SHP77 (cell line): ENCODE measurements around the gene CCDC124.

ENCODE experiments used
- DNase-seq, 2 experiments: peaks; one replicate each; lab custom pipeline; 2025; lab: John Stamatoyannopoulos, UW

Gene CCDC124

DNA sequence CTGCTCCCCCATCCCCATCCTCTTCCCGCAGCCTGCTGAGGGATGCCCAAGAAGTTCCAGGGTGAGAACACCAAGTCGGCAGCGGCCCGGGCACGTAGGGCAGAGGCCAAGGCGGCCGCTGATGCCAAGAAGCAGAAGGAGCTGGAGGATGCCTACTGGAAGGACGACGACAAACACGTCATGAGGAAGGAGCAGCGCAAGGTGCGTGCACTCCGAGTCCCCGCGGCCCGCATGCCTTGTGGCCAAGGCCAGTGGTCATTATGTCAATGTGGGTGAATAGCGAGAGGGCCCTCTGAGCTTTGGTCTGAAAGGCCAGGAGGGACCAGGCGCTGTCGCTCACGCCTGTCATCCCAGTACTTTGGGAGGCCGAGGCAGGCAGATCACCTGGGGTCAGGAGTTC lies 3.6 kb downstream of the CCDC124 start:
- no peak for DNase-seq

DNA sequence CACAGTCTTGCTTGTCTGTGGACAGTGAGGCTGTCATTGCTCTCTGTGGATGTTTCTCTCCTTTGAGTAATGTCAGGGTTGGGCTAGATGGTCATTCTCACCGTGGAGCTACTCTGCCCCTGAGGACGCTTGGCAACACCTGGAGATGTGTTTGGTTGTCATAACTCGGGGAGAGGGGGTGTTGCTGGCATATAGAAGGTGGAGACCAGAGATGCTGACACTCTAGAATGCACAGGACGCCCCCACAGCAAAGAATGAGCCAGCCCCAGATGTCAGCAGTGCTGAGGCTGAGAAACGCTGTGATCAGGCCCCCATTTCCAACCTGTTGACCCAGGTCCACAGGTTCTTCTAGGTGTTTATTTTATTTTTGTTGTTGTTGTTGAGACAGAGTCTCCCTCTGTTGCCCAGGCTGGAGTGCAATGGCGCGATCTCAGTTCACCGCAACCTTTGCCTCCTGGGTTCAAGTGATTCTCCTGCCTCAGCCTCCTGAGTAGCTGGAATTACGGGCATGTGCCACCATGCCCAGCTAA lies 4.6 kb downstream of the CCDC124 start:
- no peak for DNase-seq

DNA sequence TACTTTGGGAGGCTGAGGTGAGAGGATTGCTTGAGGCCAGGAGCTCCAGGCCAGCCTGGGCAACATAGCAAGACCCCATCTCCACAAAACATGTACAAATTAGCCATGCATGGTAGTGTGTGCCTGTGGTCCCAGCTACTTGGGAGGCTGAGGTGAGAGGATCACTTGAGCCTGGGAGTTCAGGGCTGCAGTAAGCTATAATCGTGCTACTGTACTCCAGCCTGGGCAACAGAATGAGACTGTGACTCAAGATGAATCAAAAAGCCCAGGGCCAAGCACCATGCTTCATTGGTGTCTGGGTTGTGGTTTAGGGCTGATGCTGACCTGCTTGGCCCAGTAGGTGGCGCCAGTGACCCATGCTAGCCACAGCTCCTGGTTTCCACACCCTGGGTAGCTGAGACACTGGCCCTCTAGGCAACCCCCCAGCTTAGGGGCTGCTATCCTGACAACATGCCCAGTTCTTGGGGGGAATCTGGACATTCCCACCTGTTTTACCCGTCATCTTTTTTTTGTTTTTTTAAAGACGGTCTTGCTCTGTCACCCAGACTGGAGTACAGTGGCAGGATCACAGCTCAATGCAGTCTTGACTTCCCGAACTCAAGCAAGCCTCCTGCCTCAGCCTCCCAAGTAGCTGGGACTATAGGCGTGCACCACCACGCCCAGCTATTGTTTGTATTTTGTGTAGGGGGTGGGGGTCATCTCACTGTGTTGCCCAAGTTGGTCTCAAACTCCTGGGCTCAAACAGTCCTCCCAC lies 5.5 kb downstream of the CCDC124 start:
- DNase-seq = peak; percentile 47 to 58

GRCh38 chr19:17942181-17942580 lies 9.4 kb downstream of the CCDC124 start:
- DNase-seq = no peak

GRCh38 chr19:17942582-17943273 lies 9.9 kb downstream of the CCDC124 start:
- DNase-seq = no peak

GRCh38 chr19:17943274-17944221 lies 10.7 kb downstream of the CCDC124 start:
- no peak for DNase-seq

- DNase-seq = no peak
Measured at GRCh38 chr19:17944301-17944700, 11.5 kb downstream of the CCDC124 start.

GRCh38 chr19:17946965-17947784 lies 14.4 kb downstream of the CCDC124 start:
- DNase-seq = peak in 1 of 2 experiments; percentile 27

GRCh38 chr19:17947815-17948513 lies 15.1 kb downstream of the CCDC124 start:
- peak; percentile 88 to 96 for DNase-seq

DNA sequence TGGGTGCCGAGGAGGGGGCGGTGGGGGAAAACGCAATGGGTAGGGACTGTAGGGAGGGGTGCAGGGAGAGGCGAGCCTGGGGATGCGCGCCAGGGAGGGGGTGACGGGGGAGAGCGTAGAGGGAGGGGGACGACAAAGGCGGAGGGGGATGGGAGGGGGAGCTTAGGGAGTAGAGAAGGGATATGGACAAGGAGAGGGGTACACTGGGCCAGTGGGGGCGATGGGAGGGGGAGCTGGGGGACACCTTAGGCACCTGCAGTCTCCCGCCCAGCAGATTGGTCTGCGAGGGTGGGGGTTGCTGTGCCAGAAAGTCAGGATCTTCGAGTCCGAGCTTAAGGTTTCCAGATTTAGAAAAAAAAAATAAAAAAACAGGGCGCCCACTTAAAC lies 15.7 kb downstream of the CCDC124 start:
- DNase-seq = peak in 1 of 2 experiments; percentile 25

GRCh38 chr19:17948931-17949930 lies 16.4 kb downstream of the CCDC124 start:
- DNase-seq = no peak

DNA sequence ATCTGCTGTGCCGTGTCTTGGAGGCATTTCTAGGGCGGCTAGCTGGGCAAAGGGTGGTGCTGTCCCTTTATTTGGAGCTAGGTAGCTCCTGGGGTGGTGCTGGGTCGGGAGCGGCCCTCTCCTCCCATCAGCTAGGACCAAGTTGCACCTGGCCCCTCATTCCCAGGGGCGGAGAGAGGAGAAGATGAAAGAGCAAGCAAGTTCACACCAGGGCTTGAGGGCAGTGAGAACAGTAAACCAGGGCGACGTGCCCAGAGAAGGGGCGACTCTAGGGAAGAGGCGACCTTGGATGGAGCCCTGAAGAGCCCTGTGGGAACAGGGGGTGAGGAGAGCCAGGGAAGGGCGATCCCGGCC lies 17.1 kb downstream of the CCDC124 start:
- no peak for DNase-seq

DNA sequence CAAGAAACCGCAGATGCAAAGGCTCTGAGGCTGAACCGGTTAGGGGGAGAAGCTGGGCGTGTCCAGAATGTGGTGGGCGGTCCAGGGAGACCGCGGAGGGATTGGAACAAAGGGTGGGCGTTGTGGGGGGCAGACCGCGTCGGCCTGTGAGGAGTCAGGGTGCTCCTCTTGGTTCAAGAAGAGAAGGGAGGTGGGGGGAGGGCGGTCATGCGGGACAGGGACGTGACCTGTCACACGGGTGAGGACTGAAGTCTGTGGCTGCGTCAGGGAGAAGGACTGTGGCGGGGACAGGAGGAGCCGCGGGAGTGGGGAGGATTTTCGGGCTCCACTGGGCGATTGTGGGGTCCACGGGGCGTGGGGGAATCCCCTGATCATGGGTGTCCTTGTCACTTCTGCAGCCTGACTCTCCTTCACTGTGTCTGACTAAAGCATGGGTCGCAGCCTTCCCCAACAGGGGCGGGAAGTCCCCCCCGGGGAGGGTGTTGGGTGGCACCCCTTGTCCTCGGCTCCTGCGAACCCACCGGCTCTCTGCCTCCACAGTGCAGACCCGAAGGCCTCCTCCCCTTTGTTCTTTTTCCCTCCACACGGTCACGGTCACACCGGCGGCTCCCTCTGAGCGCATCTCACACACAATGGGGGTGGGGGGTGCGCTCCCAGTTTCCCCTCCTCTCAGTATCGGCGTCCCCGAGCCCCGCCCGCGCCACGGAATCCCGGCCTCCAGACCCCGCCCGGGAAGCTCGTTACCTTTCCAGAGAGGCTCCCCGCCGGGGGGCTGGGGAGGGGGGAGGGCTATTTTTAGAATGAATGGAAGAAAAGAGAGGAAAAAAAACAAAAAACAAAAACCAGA lies 17.7 kb downstream of the CCDC124 start:
- DNase-seq = no peak

GRCh38 chr19:17951157-17951989 lies 18.6 kb downstream of the CCDC124 start:
- DNase-seq = no peak

DNA sequence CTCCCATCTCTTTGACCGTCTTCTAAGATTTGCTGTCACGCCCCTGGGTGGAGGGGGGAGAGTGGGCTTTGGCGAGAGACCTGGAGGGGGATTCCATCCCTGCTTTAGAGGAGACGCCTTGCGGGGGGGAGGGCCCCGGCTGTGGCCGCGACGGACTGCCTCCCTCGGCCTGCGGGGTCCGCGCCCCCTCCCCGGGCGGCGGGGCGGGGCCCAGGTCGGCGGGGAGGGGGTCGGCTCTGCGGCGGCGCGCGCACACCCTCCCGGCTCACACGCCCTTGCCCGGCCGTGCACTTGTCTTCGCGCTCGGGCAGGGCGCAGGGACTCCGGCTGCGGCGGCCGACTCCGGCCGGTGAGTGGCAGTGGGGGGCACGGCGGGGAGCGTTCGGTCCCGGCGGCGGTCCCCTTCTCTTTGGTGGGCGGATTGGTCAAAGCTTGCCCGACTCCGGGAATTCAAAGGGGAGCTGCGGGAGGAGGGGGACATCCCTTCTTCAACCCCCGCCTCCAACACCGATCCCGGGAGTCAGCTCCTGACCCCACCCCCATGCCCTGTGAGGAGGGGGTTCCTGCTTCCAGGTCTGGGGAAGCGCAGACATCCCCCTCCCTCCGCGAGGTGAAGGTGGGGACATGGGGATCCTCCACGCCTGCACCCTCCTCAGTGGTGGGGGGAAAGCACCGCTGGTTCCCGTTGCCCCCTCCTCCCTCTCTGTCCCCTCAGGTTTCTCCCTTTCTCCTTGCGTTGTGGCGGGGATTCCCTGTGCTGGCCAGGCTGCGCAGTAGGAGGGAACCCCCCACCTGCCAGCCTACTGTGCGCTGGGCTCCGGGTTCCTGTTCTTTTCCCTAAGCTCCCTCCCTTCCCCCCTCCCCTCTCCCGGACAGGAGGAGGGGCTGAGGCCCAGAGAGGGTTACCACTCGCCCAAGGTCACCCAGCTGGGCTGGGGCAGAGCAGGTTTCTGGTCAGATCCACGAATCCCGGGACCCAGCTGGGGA lies 19.5 kb downstream of the CCDC124 start:
- DNase-seq = no peak

- no peak for DNase-seq
Measured at GRCh38 chr19:17953316-17953801, 20.5 kb downstream of the CCDC124 start.
